ENCODE measurements around the gene ITPRID2.

The ITPRID2 gene

DNA sequence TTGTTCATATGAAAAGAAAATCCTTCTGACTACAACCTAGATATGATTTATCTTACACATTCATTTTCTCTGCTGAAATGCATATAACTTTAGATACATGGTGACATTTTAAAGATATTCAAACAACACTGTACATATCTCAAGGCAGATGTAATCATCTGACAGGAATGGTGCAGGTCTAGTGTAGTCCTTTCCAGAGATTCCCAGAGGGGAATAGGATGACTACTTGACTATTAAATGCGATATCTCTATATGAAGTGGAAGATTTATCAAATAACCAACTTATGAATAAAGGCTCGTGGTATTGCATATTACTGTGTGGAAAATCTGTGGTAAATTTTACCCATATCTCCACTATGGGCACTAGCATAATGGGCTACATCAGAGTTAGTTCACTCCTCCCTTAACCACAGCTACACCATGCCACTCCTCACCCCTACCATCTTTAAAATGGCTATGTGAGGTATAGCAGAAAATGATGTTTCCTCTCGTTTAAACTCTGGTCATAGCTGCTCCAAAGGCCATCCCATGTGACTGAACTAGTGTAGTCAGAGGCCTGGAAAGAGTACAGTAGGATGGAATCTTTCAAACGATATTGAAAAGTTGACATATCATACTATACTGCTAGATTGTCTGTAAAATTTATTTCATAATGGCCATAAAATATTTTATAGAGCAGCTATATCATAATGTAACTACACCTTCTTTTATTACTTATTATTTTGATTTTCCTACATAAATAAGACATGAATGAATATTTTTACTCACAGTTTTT is 9.1 kb upstream of the ITPRID2 start:
- no peak for DNase-seq

- DNase-seq: no peak
These were observed 6.9 kb upstream of the ITPRID2 start for GRCh38 chr2:181884601-181885000.

GRCh38 chr2:181885096-181885495 is 6.4 kb upstream of the ITPRID2 start:
- no peak for DNase-seq

DNA sequence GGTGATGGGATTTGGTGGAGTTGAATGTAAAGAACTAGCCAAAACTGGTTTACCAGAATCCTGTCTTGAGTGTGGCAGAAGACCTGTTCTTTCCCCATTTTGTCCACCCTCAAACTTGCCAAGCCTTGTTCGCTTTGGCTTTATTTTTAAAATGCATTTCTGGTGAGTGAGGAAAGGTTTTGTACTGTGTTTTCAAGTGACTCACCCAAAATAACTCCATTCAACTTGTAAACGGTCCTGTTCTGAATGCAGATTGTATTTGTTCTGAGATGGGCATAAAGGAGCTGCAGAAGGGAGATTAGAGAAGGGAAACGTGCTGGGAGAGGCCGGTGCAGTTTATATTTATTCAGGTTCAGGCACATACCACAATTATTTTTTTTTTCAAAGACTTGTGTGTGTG is 5.3 kb upstream of the ITPRID2 start:
- DNase-seq: no peak

DNA sequence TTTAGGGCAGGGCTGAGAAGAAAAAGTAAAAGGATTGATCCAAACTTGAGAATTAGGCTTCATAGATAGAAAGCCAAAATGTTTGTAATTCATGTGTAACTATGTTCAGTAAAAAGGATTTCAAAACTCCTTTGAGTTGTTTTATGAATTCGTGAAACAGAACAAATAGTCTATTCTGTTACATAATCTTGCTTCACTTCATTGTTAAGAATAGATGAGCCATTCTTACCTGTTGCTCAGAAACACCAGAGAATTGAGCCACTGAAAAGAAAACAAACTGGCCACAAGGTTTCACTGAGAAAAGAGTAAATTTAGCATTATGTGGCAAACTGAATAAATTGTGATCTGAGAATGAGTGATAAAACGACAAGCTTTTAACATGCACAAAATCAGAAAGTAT is 4.5 kb upstream of the ITPRID2 start:
- no peak for DNase-seq

GRCh38 chr2:181889776-181890175 is 1.8 kb upstream of the ITPRID2 start:
- no peak for DNase-seq

GRCh38 chr2:181890271-181890670 is 1.3 kb upstream of the ITPRID2 start:
- DNase-seq: no peak

DNA sequence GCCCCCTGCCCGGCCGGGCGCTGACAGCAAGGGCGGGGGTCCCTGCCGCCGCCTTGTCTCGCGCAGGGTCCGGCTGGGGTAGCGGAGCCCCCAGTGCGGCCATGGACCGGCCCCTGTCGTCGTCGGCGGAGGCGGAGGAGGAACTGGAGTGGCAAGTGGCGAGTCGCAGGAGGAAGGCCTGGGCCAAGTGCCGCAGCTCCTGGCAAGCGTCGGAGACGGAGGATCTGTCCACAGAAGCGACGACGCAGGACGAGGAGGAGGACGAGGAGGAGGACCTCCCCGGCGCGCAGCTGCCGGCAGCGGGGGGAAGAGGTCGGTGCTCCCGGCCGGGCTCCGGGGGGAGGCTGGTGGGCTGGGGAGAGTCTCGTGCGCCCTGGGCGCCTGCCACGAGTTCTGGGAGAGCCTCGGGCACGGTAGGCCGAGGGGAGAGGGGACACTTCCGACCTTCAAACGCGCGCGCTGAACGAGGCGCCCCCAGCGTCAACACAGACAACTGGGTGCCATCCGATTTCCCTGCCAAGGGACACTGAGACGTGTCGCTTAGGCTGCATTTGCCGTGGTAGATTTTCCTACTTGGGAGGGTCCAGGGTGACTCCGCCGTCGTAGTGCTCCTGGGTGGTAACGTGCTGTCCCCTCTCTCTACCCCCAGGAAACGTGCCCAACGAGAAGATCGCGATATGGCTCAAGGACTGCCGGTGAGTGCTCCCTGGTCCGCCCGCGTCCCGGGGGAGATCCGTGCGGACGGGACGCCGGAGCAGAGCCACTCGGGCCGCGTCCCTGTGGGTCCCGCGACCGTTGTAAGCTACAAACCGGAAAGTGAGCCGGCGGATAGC is 652 bp downstream of the ITPRID2 start:
- peak; percentile 77 to 87 for DNase-seq

- DNase-seq: no peak
These were observed 1.4 kb downstream of the ITPRID2 start for GRCh38 chr2:181892799-181893435.

- no peak for DNase-seq
These were observed 2.9 kb downstream of the ITPRID2 start for GRCh38 chr2:181894381-181894780.

DNA sequence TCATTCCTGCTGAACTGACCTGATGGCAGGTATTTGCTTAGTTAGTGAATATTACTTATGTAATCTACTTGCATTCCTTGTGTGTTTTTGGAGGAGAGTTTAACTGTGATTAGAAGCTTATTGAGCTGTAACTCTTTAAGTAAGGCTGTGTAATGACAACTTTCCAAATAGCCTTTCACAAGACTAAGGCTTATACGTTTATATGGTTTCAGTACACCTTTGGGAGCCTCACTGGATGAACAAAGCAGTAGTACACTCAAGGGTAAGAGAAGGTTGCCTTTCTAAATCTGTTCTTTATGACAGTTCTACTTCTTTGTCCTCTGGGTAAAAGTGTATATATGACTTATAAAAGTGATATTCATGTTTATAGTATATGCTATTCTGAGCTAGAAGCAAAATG is 4.3 kb downstream of the ITPRID2 start:
- DNase-seq: no peak

GRCh38 chr2:181896286-181896685 is 4.8 kb downstream of the ITPRID2 start:
- no peak for DNase-seq

DNA sequence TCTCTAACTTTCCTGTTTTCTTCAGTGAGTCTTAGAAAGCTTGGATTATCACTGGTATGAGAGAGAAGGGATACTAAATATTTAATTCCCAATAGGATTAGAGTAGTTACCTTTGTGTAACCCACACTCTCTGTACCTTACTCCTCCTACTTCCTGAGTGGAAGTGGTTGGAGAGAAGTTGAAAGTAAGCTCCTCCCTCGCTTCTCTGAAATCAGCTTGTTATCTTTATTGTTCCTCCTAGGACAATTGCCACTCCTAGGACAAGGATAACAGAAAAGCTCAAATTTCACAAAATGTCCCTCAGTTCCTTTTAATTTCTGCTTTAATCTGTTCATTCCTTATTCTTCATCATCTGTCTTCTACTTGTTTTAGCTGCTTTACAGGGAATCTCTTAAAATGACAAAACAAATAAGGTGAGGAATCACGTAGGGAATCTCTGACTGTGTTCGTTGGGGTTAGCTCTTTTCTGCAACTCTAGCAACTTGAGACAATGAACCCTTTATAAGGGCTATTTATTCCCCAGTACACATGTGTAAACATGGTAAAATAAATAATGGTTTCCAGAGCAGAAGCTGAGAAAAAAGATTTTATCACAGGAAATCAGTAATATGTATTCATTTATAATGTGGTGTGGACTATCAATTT is 8.6 kb downstream of the ITPRID2 start:
- no peak for DNase-seq

- DNase-seq: no peak
These were observed 11.1 kb downstream of the ITPRID2 start for GRCh38 chr2:181902625-181903024.

- DNase-seq: peak; percentile 23 to 36
These were observed 12.6 kb downstream of the ITPRID2 start for GRCh38 chr2:181904022-181904632.

GRCh38 chr2:181907057-181907456 is 15.5 kb downstream of the ITPRID2 start:
- no peak for DNase-seq

DNA sequence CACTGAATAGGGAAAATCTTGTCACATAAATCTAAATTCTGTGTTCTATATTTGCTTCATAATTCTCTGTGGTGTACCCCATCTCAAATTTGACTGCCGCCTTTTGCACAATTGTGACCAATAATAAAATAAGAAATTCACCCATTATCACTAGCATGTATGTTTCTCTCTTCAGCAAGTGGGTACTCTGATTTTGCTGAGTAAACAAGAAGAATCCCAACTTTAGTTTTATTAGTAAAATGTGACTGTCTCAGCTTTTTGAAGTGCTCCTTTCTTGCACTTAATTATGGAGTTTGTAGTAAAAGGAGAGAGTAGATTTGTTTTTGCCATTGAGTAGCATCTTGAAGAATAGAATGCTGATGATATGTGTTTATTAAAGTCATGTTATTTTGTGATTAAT is 16.1 kb downstream of the ITPRID2 start:
- no peak for DNase-seq

GRCh38 chr2:181910028-181910831 is 18.7 kb downstream of the ITPRID2 start:
- DNase-seq: peak; percentile 32 to 76

DNA sequence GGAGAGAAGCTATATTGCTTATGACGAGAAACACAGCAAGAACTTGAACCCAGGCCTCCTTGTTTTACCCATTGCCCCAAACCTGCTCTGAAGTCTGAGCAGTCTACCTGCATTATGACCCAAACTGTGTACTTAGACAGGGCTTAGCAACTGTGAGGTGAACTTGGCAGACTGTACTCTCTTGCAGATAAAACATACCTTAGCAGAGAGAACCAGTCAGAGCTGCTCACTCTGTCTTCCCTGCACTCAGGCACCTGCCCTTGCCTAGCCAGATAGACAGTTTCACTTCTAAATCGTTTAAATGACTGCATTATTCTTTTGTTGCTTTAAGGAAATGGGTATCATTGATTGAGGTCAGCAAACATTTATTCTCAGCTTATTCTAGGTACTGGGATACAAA is 20.3 kb downstream of the ITPRID2 start:
- DNase-seq: no peak

GRCh38 chr2:181915102-181915501 is 23.6 kb downstream of the ITPRID2 start:
- DNase-seq: peak; percentile 40 to 43

All from inflammatory macrophage (primary cell).